ENCODE data around the gene IQGAP2. TPM values are rescaled to one million over a fixed set of nuclear protein-coding genes. Genes with fewer than 3 reads are reported as not detected.

The IQGAP2 gene
- total RNA-seq, 1 donor from 2014 or later = 14.2 TPM

- Mint-ChIP-seq H3K4me1 (peaks cover 21% of the 10 kb centered on the region), H3K27ac (ENCODE audit: unreplicated experiment) (no peak overlapping the region), H3K36me3 (ENCODE audit: low read depth) (peaks cover 12% of the 10 kb centered on the region), H3K4me3 (no peak overlapping the region), H3K27me3 (ENCODE audit: low read depth) (no peaks in the 10 kb centered on the region), H3K9me3 (no peaks in the 10 kb centered on the region)
- no peak for DNase-seq (ENCODE audit: low read depth, low spot score)
- no peak for TF ChIP-seq CTCF (conservative IDR thresholded peaks at IDR 0.05)
Measured at GRCh38 chr5:76695346-76695745, 292.3 kb downstream of the IQGAP2 start.

- DNase-seq (ENCODE audit: low read depth, low spot score) = no peak
- TF ChIP-seq CTCF (conservative IDR thresholded peaks at IDR 0.05) = no peak
- H3K36me3 Mint-ChIP-seq (ENCODE audit: low read depth) = peaks cover 12% of the 10 kb centered on the region
- no peaks in the 10 kb centered on the region for H3K9me3 Mint-ChIP-seq
- no peak overlapping the region for H3K4me3 Mint-ChIP-seq
- H3K4me1 Mint-ChIP-seq = peaks cover 15% of the 10 kb centered on the region
- no peaks in the 10 kb centered on the region for H3K27me3 Mint-ChIP-seq (ENCODE audit: low read depth)
- no peak overlapping the region for H3K27ac Mint-ChIP-seq (ENCODE audit: unreplicated experiment)
Measured at GRCh38 chr5:76696251-76696650, 293.2 kb downstream of the IQGAP2 start.

- Mint-ChIP-seq H3K27me3 (ENCODE audit: low read depth) (no peaks in the 10 kb centered on the region), H3K4me3 (no peak overlapping the region), H3K36me3 (ENCODE audit: low read depth) (peaks cover 12% of the 10 kb centered on the region), H3K27ac (ENCODE audit: unreplicated experiment) (no peak overlapping the region), H3K9me3 (no peaks in the 10 kb centered on the region), H3K4me1 (peaks cover 2% of the 10 kb centered on the region)
- DNase-seq (ENCODE audit: low read depth, low spot score) = no peak
- TF ChIP-seq CTCF (conservative IDR thresholded peaks at IDR 0.05) = no peak
Measured at GRCh38 chr5:76697670-76698069, 294.6 kb downstream of the IQGAP2 start.

GRCh38 chr5:76700571-76700970, 297.5 kb downstream of the IQGAP2 start:
- H3K36me3 Mint-ChIP-seq (ENCODE audit: low read depth) = peaks cover 8% of the 10 kb centered on the region

GRCh38 chr5:76701298-76701697, 298.2 kb downstream of the IQGAP2 start:
- Mint-ChIP-seq H3K4me1 (no peaks in the 10 kb centered on the region), H3K27me3 (ENCODE audit: low read depth) (no peaks in the 10 kb centered on the region)
- no peak for TF ChIP-seq CTCF (conservative IDR thresholded peaks at IDR 0.05)

More at GRCh38 chr5:76700571-76700970, 297.5 kb downstream of the IQGAP2 start:
- Mint-ChIP-seq H3K9me3 (no peaks in the 10 kb centered on the region), H3K27me3 (ENCODE audit: low read depth) (no peaks in the 10 kb centered on the region), H3K4me3 (no peak overlapping the region), H3K27ac (ENCODE audit: unreplicated experiment) (no peak overlapping the region), H3K4me1 (no peaks in the 10 kb centered on the region)
- TF ChIP-seq CTCF (conservative IDR thresholded peaks at IDR 0.05) = no peak
- no peak for DNase-seq (ENCODE audit: low read depth, low spot score)

GRCh38 chr5:76703707-76704106, 300.6 kb downstream of the IQGAP2 start:
- Mint-ChIP-seq H3K27ac (ENCODE audit: unreplicated experiment) (no peak overlapping the region), H3K4me3 (no peak overlapping the region), H3K4me1 (no peaks in the 10 kb centered on the region), H3K27me3 (ENCODE audit: low read depth) (no peaks in the 10 kb centered on the region), H3K36me3 (ENCODE audit: low read depth) (peaks cover 3% of the 10 kb centered on the region), H3K9me3 (no peaks in the 10 kb centered on the region)
- DNase-seq (ENCODE audit: low read depth, low spot score) = no peak
- no peak for TF ChIP-seq CTCF (conservative IDR thresholded peaks at IDR 0.05)

More at GRCh38 chr5:76701298-76701697, 298.2 kb downstream of the IQGAP2 start:
- DNase-seq (ENCODE audit: low read depth, low spot score) = no peak
- no peaks in the 10 kb centered on the region for H3K9me3 Mint-ChIP-seq
- peaks cover 8% of the 10 kb centered on the region for H3K36me3 Mint-ChIP-seq (ENCODE audit: low read depth)
- no peak overlapping the region for H3K4me3 Mint-ChIP-seq
- no peak overlapping the region for H3K27ac Mint-ChIP-seq (ENCODE audit: unreplicated experiment)

Data from neural crest cell (in vitro differentiated cells).